Retinal pigment epithelial cell (primary cell): ENCODE data around the gene PTPRN2.
"Not testable (repeated sequence)": the region's sequence is repeated elsewhere in the genome, so short reads cannot be mapped to it uniquely, and the experiment has no call there.

Source experiments
- DNase-seq: peaks from one replicate; pipeline ENCODE4 v3.0.0-alpha.2; 2010; ENCODE audit warnings: low read depth
- H3K4me3 ChIP-seq: 2 replicates; pipeline ENCODE4 v1.5.1; 2011; ENCODE audit warnings: mild to moderate bottlenecking, low read length, control low read depth, moderate library complexity
- CTCF ChIP-seq: conservative IDR thresholded peaks from 2 replicates; pipeline ENCODE4 v1.5.1; 2011; ENCODE audit warnings: low read depth, low read length, control low read depth, inconsistent platforms

The PTPRN2 gene

GRCh38 chr7:158508802-158509385 is 78.7 kb downstream of the PTPRN2 start:
- DNase-seq, result no peak
- TF ChIP-seq CTCF, result no peak
- H3K4me3 ChIP-seq, result no peak overlapping the region

- not testable (repeated sequence) for DNase-seq, H3K4me3 ChIP-seq
These were observed 79.3 kb downstream of the PTPRN2 start for GRCh38 chr7:158508321-158508720.

GRCh38 chr7:158507917-158508316 is 79.7 kb downstream of the PTPRN2 start:
- no peak for TF ChIP-seq CTCF
- H3K4me3 ChIP-seq, result no peak overlapping the region
- no peak for DNase-seq

GRCh38 chr7:158507175-158507574 is 80.4 kb downstream of the PTPRN2 start:
- DNase-seq, H3K4me3 ChIP-seq: not testable (repeated sequence)

- DNase-seq, result no peak
- no peak for TF ChIP-seq CTCF
- no peak overlapping the region for H3K4me3 ChIP-seq
These were observed 81.0 kb downstream of the PTPRN2 start for GRCh38 chr7:158506626-158507025.

- H3K4me3 ChIP-seq, result no peak overlapping the region
- no peak for TF ChIP-seq CTCF
- no peak for DNase-seq
These were observed 81.9 kb downstream of the PTPRN2 start for GRCh38 chr7:158505683-158506082.

- no peak for DNase-seq
- TF ChIP-seq CTCF, result no peak
- H3K4me3 ChIP-seq, result no peak overlapping the region
These were observed 85.4 kb downstream of the PTPRN2 start for GRCh38 chr7:158502068-158502750.

- DNase-seq, result no peak
- no peak for TF ChIP-seq CTCF
- H3K4me3 ChIP-seq, result no peak overlapping the region
These were observed 86.1 kb downstream of the PTPRN2 start for GRCh38 chr7:158501393-158502067.
